AG08395 (cell line): Measurements from ENCODE around the gene ST6GAL1.
"Not testable (repeated sequence)": the region's sequence is repeated elsewhere in the genome, so short reads cannot be mapped to it uniquely, and the experiment has no call there.

Experiments used
- DNase-seq: peaks from one replicate; pipeline ENCODE4 v3.0.0; 2012; ENCODE audit warnings: mixed read lengths, low spot score

ST6GAL1 gene

GRCh38 chr3:186930143-186930640, at the start of gene ST6GAL1:
ST6GAL1 (plus strand) TSS chr3:186930526; CDS start chr3:187042704, 112,178 bp downstream.
- DNase-seq, result peak; percentile 22

DNA sequence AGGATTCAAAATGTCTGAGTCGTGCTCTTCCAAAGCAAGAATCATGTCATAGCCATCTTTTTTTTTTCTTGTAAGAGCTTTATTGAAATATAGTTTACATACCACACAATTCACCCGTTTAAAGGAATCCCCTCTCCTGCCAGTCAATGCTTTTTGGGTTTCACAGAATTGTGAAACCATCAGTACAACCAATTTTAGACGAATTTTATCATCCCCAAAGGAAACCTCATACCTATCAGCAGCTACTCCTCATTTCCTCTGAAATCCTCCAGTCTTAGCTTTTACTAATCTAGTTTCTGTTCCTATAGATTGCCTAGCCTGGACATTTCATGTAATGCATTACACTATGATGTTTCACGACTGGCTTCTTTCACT, 48.2 kb upstream of the ST6GAL1 start:
- DNase-seq, result no peak

- peak; percentile 65 for DNase-seq
These were observed 47.2 kb upstream of the ST6GAL1 start for GRCh38 chr3:186882881-186883685.

DNA sequence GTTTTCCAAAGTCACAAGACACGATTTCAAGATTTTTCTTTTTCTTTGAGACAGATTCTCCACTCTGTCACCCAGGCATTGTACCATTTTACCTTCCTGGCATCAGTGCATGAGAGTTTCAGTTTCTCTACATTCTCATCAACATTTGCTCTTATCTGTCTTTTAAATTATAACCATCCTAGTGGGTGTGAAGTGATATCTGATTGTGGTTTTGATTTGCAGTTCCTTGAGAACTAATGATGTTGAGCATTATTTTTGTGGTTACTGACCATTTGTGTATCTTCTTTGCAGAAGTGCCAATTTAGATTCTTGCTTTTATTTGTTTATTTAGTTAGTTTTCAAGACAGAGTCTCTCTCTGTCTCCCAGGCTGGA, 46.7 kb upstream of the ST6GAL1 start:
- DNase-seq, result no peak

- DNase-seq, result not testable (repeated sequence)
These were observed 45.5 kb upstream of the ST6GAL1 start for GRCh38 chr3:186884868-186885267.

GRCh38 chr3:186886202-186886981, 43.9 kb upstream of the ST6GAL1 start:
- DNase-seq, result no peak

- not testable (repeated sequence) for DNase-seq
These were observed 42.8 kb upstream of the ST6GAL1 start for GRCh38 chr3:186887507-186887938.

GRCh38 chr3:186888569-186888968, 41.8 kb upstream of the ST6GAL1 start:
- no peak for DNase-seq

DNA sequence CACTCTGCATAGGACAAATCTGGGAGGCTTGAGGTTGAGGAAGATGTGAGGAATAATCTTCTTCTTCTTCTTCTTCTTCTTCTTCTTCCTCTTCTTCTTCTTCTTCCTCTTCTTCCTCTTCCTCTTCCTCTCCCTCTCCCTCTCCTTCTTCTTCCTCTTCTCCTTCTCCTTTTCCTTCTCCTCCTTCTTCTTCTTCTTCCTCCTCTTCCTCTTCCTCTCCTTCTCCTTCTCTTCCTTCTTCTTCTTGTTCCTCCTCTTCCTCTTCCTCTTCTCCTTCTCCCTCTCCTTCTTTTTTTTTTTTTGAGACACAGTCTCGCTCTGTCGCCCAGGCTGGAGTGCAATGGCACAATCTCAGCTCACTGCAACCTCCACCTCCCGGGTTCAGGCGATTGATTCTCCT, 40.6 kb upstream of the ST6GAL1 start:
- DNase-seq, result not testable (repeated sequence)

GRCh38 chr3:186890911-186891310, 39.4 kb upstream of the ST6GAL1 start:
- no peak for DNase-seq

DNA sequence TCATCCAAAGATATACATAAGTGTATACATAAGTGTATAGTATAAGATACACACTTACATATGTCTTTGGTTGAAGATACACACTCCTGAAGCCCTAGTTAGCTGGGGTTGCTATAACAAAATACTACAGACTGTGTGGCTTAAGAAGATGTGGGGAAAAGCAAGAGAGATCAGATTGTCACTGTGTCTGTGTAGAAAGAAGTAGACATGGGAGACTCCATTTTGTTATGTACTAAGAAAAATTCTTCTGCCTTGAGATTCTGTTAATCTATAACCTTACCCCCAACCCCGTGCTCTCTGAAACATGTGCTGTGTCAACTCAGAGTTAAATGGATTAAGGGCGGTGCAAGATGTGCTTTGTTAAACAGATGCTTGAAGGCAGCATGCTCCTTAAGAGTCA, 37.3 kb upstream of the ST6GAL1 start:
- DNase-seq, result not testable (repeated sequence)

GRCh38 chr3:186895406-186895805, 34.9 kb upstream of the ST6GAL1 start:
- DNase-seq, result no peak

DNA sequence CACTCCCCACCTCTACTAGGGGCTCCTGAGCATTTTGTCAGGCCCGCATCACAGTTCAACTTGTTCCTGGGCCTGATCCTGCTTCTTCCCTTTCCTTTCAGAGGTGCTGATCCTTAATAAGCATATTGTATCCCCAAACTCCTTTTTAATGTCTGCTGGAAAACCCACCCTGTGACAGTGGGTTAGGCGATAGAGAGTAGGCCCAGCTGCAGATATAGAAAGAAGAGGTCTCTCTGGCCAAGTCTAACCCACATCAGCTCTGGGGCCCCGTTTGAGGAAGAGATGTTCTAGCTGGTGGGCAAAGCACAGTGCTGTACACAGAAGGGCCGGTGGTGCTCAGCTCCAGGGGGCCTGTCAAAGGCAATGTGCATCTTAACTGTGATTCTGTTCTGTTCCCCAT, 34.3 kb upstream of the ST6GAL1 start:
- DNase-seq, result no peak

GRCh38 chr3:186896875-186897274, 33.5 kb upstream of the ST6GAL1 start:
- DNase-seq, result no peak

DNA sequence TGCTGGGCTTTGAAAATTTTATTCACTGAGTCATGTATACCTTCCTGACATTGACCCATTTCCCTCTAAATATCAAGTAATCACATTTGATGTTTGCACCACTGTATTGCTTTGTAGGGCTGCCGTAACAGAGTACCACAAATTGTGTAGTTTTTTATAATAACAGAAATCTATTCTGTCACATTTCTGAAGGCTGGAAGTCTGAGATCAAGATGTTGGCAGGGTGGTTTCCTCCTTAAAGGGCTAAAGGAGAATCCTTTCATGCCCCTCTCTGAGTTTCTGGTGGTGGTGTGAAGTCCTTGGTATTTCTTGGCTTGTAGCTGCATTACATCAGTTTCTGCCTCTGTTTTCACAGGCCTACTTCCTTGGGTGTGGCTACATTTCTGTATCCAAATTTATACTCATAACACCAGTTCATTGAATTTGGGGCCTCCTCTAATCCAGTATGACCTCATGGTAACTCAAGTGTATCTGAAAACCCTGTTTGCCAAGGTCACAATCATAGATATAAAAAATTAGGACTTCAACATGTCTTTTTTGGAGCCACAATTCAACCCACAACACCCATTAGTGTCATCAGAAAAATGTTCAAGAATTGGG, 29.1 kb upstream of the ST6GAL1 start:
- no peak for DNase-seq

DNA sequence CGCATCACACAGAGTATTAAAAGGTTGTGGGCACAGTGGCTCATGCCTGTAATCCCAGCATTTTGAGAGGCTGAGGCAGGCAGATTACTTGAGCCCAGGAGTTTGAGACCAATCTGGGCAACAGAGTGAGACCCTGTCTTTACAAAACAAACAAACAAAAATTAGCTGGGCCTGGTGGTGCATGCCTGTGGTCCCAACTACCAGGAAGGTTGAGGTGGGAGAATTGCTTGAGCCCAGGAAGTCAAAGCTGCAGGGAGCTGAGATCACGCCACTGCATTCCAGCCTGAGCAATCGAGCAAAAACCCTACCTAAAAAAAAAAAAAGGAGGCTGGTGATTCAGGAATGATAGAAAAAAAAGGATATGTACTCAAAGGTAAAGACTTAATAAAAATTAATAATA, 28.2 kb upstream of the ST6GAL1 start:
- no peak for DNase-seq

DNA sequence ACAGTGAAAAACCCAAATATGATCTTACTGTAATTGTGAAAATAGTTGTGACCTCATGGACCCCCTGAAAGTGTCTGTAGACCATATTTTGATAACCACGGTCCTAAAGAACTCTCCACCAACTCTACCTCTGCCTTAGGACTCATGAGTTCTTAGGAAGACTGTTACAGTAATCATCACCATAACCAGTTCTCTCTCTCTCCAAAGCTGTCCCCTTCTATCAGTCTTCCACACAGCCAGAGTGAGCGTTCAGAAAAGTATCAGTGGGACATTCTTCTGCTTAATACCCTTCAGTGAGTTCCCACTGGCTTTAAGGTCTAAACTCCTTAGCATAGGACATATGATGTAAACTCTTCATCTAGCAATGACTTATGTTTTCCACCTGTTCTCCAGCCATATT, 27.6 kb upstream of the ST6GAL1 start:
- no peak for DNase-seq

DNA sequence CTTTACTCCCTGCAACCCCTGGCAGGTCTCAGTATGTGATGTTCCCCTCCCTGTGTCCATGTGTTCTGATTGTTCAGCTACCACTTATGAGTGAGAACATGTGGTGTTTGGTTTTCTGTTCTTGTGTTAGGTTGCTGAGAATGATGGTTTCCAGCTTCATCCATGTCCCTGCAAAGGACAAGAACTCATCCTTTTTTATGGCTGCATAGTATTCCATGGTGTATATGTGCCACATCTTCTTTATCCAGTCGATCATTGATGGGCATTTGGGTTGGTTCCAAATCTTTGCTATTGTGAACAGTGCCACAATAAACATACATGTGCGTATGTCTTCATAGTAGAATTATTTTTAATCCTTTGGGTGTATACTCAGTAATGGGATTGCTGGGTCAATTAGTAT, 26.6 kb upstream of the ST6GAL1 start:
- DNase-seq, result not testable (repeated sequence)

DNA sequence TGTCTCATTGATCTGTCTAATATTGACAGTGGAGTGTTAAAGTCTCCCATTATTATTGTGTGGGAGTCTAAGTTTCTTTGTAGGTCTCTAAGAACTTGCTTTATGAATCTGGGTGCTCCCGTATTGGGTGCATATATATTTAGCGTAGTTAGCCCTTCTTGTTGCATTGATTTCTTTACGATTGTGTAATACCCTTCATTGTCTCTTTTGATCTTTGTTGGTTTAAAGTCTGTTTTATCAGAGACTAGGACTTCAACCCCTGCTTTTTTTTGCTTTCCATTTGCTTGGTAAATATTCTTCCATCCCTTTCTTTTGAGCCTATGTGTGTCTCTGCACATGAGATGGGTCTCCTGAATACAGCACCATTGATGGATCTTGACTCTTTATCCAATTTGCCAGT, 23.3 kb upstream of the ST6GAL1 start:
- not testable (repeated sequence) for DNase-seq

DNA sequence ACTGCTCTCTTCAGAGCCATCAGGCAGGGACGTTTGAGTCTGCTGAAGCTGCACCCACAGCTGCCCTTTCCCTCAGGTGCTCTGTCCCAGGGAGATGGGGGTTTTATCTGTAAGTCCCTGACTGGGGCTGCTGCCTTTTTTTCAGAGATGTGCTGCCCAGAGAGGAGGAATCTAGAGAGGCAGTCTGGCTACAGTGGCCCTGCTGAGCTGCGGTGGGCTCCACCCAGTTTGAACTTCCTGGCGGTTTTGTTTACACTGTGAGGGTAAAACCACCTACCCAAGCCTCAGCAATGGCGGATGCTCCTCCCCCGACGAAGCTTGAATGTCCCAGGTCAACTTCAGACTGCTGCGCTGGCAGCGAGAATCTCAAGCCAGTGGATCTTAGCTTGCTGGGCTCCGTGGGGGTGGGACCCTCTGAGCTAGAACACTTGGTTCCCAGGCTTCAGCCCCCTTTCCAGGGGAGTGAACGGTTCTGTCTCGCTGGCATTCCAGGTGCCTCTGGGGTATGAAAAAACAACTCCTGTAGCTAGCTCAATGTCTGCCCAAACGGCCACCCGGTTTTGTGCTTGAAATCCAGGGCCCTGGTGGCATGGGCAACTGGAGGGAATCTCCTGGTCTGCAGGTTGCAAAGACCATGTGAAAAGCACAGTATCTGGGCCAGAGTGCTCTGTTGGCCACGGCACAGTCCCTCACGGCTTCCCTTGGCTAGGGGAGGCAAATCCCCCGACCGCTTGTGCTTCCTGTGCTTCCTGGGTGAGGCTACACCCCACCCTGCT, 21.1 kb upstream of the ST6GAL1 start:
- DNase-seq, result no peak

- DNase-seq, result no peak
These were observed 14.2 kb upstream of the ST6GAL1 start for GRCh38 chr3:186915806-186916796.
